HT1080 (cell line): ENCODE measurements around the gene NEURL4. TPM values are rescaled to one million over a fixed set of nuclear protein-coding genes. Genes with fewer than 3 reads are reported as not detected.
"Not testable (repeated sequence)": the region's sequence is repeated elsewhere in the genome, so short reads cannot be mapped to it uniquely, and the experiment has no call there.

Experiments
- DNase-seq: peaks from one replicate; pipeline ENCODE4 v3.0.0-alpha.2; 2015; ENCODE audit warnings: low read depth
- polyA plus RNA-seq, 2 experiments: library from polyadenylated mRNA; depleted of rRNA; stranded (reverse); fragments of >200 nt; gene quantifications; 2 replicates each; pipeline ENCODE4 v1.2.3, GENCODE V29; 2015
- total RNA-seq: library from RNA; depleted of rRNA; stranded (reverse); fragments of >200 nt; shearing (Covaris generic); gene quantifications from 2 replicates; pipeline ENCODE4 v1.2.3, GENCODE V29; 2014; rRNA removed

Gene NEURL4
- total RNA-seq: 20.7 TPM in 2 replicates
- polyA plus RNA-seq (2015; cell fraction: cytosol; rRNA removed): 7.3 and 8.2 TPM in 2 replicates
- polyA plus RNA-seq (2015; cell fraction: nucleus; rRNA removed): 74.5 and 82.3 TPM in 2 replicates

GRCh38 chr17:7328840-7329373, at the start of gene NEURL4:
TSS of gene NEURL4 (minus strand) at chr17:7329335. CDS start at chr17:7329312, 23 bp downstream.
- DNase-seq: no peak

- no peak for DNase-seq
Measured at GRCh38 chr17:7374353-7374752, 45.2 kb upstream of the NEURL4 start.

- DNase-seq: no peak
Measured at GRCh38 chr17:7370853-7371252, 41.7 kb upstream of the NEURL4 start.

GRCh38 chr17:7369825-7370224, 40.7 kb upstream of the NEURL4 start:
- DNase-seq: no peak

GRCh38 chr17:7368599-7368994, 39.5 kb upstream of the NEURL4 start:
- not testable (repeated sequence) for DNase-seq

GRCh38 chr17:7367918-7368598, 38.9 kb upstream of the NEURL4 start:
- DNase-seq: no peak

GRCh38 chr17:7367083-7367482, 37.9 kb upstream of the NEURL4 start:
- DNase-seq: no peak

- DNase-seq: not testable (repeated sequence)
Measured at GRCh38 chr17:7365963-7366362, 36.8 kb upstream of the NEURL4 start.

GRCh38 chr17:7363311-7363710, 34.2 kb upstream of the NEURL4 start:
- peak; percentile 51 for DNase-seq

- no peak for DNase-seq
Measured at GRCh38 chr17:7361906-7362305, 32.8 kb upstream of the NEURL4 start.

- DNase-seq: no peak
Measured at GRCh38 chr17:7357381-7357780, 28.2 kb upstream of the NEURL4 start.

GRCh38 chr17:7356756-7357155, 27.6 kb upstream of the NEURL4 start:
- no peak for DNase-seq

GRCh38 chr17:7356072-7356549, 27.0 kb upstream of the NEURL4 start:
- DNase-seq: peak; percentile 75

- no peak for DNase-seq
Measured at GRCh38 chr17:7355573-7355972, 26.4 kb upstream of the NEURL4 start.

GRCh38 chr17:7355053-7355452, 25.9 kb upstream of the NEURL4 start, which contains the start of gene TMEM95:
TSS of gene TMEM95 (plus strand) at chr17:7355156. CDS start at chr17:7355205, 49 bp downstream.
- DNase-seq: no peak

- peak; percentile 48 for DNase-seq
Measured at GRCh38 chr17:7354262-7354843, 25.2 kb upstream of the NEURL4 start.

- no peak for DNase-seq
Measured at GRCh38 chr17:7352910-7353635, 23.9 kb upstream of the NEURL4 start.

- no peak for DNase-seq
Measured at GRCh38 chr17:7352503-7352889, 23.4 kb upstream of the NEURL4 start.

- DNase-seq: peak; percentile 88
Measured at GRCh38 chr17:7351665-7352502, 22.7 kb upstream of the NEURL4 start, which contains the start of gene KCTD11. TSS of gene KCTD11 (plus strand) at chr17:7352162.

GRCh38 chr17:7348478-7349242, 19.5 kb upstream of the NEURL4 start:
- DNase-seq: no peak
